BE2C (cell line): ENCODE results near the gene DAB1.

ENCODE experiments used
- DNase-seq: peaks from one replicate; pipeline ENCODE4 v3.0.0-alpha.2; 2020
- H3K27me3 ChIP-seq: fragments of 250-450 bp; sonication (Bioruptor Pico); 2 replicates; pipeline ENCODE4 v1.5.1; 2020; ENCODE audit warnings: mild to moderate bottlenecking
- H3K36me3 ChIP-seq: fragments of 250-450 bp; sonication (Bioruptor Pico); 2 replicates; pipeline ENCODE4 v1.5.1; 2020; ENCODE audit warnings: mild to moderate bottlenecking
- H3K4me1 ChIP-seq: fragments of 250-450 bp; sonication (Bioruptor Pico); 2 replicates; pipeline ENCODE4 v1.5.1; 2020
- H3K4me3 ChIP-seq: 2 replicates; pipeline ENCODE4 v1.5.1; 2011; ENCODE audit warnings: low read depth, low read length
- H3K9me3 ChIP-seq: fragments of 250-450 bp; sonication (Bioruptor Pico); 2 replicates; pipeline ENCODE4 v1.5.1; 2020
- CTCF ChIP-seq: IDR thresholded peaks from 2 replicates; pipeline ENCODE4 v1.5.1; 2012; ENCODE audit warnings: mild to moderate bottlenecking, low read depth, low read length

DAB1 gene

GRCh38 chr1:57158604-57158998 is 265.3 kb downstream of the DAB1 start:
- Histone ChIP-seq H3K4me1 (no peaks in the 10 kb centered on the region), H3K9me3 (no peaks in the 10 kb centered on the region), H3K27me3 (no peaks in the 10 kb centered on the region), H3K4me3 (no peak overlapping the region), H3K36me3 (no peaks in the 10 kb centered on the region)
- TF ChIP-seq CTCF, result no peak
- DNase-seq, result no peak

- Histone ChIP-seq H3K27me3 (no peaks in the 10 kb centered on the region), H3K36me3 (no peaks in the 10 kb centered on the region), H3K4me1 (no peaks in the 10 kb centered on the region), H3K9me3 (no peaks in the 10 kb centered on the region), H3K4me3 (no peak overlapping the region)
- no peak for TF ChIP-seq CTCF
- no peak for DNase-seq
Observed at GRCh38 chr1:57157818-57158603, 265.8 kb downstream of the DAB1 start.

- Histone ChIP-seq H3K4me1 (no peaks in the 10 kb centered on the region), H3K36me3 (no peaks in the 10 kb centered on the region), H3K9me3 (no peaks in the 10 kb centered on the region), H3K27me3 (no peaks in the 10 kb centered on the region), H3K4me3 (no peak overlapping the region)
- no peak for DNase-seq
- TF ChIP-seq CTCF, result no peak
Observed at GRCh38 chr1:57156907-57157306, 267.0 kb downstream of the DAB1 start.

DNA sequence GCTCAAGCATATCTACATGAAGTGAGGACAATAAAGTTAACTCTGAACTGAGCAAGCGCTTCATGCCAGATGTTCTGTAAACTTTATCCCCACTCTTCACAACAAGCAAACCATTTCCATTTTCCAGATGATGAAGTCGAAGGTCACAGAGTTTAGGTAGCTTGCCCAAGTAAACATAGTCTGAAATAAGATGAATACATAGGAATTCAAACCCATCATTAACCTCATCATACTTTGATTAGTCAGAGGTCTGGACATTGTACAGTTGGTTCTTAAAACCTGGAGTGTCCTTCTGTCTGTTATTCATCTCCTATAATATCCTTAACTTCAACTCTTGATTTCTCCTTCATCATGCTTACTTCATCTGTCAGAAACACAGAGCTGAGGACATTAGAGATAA is 277.8 kb downstream of the DAB1 start:
- H3K4me1 ChIP-seq, result no peaks in the 10 kb centered on the region
- no peaks in the 10 kb centered on the region for H3K36me3 ChIP-seq
- TF ChIP-seq CTCF, result no peak
- no peak for DNase-seq
- no peak overlapping the region for H3K4me3 ChIP-seq
- no peaks in the 10 kb centered on the region for H3K9me3 ChIP-seq
- H3K27me3 ChIP-seq, result no peaks in the 10 kb centered on the region

- Histone ChIP-seq H3K9me3 (no peaks in the 10 kb centered on the region), H3K4me3 (no peak overlapping the region), H3K36me3 (no peaks in the 10 kb centered on the region), H3K27me3 (no peaks in the 10 kb centered on the region), H3K4me1 (no peaks in the 10 kb centered on the region)
- DNase-seq, result no peak
- TF ChIP-seq CTCF, result no peak
Observed at GRCh38 chr1:57142999-57143398, 280.9 kb downstream of the DAB1 start.

DNA sequence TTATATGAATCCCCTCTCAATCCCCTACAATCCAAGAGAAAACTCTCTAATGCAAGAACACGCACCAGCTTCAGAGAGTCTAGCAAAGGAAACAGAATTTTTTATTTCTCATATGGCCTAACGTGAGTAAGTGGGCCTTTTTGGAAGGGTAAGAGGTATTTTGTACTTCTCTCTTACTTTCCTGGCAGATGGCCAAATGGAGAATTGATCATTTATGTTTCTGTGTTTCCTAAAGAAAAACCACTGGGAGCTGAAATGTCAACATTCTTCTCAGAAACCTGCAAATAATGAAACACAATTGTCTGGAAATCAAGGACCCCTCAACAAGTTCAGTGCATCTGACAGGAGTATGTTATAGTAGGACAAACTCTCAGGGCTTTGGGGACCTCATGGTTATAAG is 281.7 kb downstream of the DAB1 start:
- Histone ChIP-seq H3K4me1 (no peaks in the 10 kb centered on the region), H3K36me3 (no peaks in the 10 kb centered on the region), H3K9me3 (no peaks in the 10 kb centered on the region), H3K4me3 (no peak overlapping the region), H3K27me3 (no peaks in the 10 kb centered on the region)
- TF ChIP-seq CTCF, result no peak
- DNase-seq, result no peak
